Neutrophil (primary cell): ENCODE data around the gene FAM83D.

Experiments used
- H3K27ac ChIP-seq: fragments of 200-600 bp; sonication (generic); 2 replicates; pipeline ENCODE4 v1.5.1; 2016; ENCODE audit warnings: mild to moderate bottlenecking, moderate library complexity
- H3K27me3 ChIP-seq: fragments of 200-600 bp; sonication (generic); 2 replicates; pipeline ENCODE4 v1.6.0; 2016; ENCODE audit warnings: mild to moderate bottlenecking
- H3K36me3 ChIP-seq: fragments of 200-600 bp; sonication (generic); 2 replicates; pipeline ENCODE4 v1.5.1; 2017
- H3K4me1 ChIP-seq, 2 experiments: fragments of 200-600 bp in 1 of 2; sonication (generic) in 1 of 2; 1 replicate in 1 of 2; 2 replicates in 1 of 2; pipeline versions ENCODE4 v1.5.1 to v1.6.1; 2013 to 2016; ENCODE audit warnings: low read depth in 1 of 2, low read length in 1 of 2, mild to moderate bottlenecking in 1 of 2, moderate library complexity in 1 of 2; ENCODE audit not compliant: control insufficient read depth in 1 of 2, insufficient read depth in 1 of 2
- H3K4me3 ChIP-seq, 2 experiments: fragments of 200-600 bp in 1 of 2; sonication (generic) in 1 of 2; 1 replicate in 1 of 2; 2 replicates in 1 of 2; pipeline ENCODE4 v1.5.1; 2013 to 2016; ENCODE audit warnings: low read depth in 1 of 2, low read length in 1 of 2, mild to moderate bottlenecking in 1 of 2, moderate library complexity in 1 of 2
- H3K9me3 ChIP-seq: fragments of 200-600 bp; sonication (generic); 2 replicates; pipeline ENCODE4 v1.5.1; 2016
- CTCF ChIP-seq: fragments of 200-600 bp; sonication (generic); IDR thresholded peaks from 2 replicates; pipeline ENCODE4 v1.5.1; 2016; ENCODE audit warnings: antibody characterized with exemption

Gene FAM83D

DNA sequence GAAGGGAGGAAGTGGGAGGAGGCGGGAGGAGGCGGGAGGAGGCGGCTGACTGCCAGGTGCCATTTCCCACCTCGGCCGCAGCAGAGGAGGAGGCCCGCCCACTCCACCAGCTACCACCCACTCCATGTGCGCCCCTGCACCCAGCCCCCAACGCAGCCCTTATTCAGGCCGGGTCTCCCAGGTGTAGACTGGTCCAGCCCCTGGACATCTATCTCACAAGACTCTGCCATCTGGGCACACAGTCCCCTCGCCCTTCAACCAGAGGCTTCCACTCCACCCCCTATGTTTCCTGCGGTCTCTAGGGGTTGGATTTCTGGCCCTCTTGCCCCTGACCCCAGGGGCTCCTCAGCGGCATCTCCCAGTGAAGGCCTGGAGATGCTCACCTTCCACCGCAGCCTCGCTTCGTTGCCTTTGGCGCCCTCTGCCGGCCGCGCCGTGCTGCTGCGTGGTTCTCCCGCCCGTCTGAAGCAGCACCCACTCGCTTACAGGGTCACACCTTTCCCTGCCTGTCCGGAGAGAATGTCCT is 32.6 kb upstream of the FAM83D start:
- H3K27ac ChIP-seq = no peak overlapping the region
- H3K4me1 ChIP-seq = no peaks in the 10 kb centered on the region
- peaks cover 9% of the 10 kb centered on the region for H3K27me3 ChIP-seq
- no peak overlapping the region for H3K4me3 ChIP-seq
- no peaks in the 10 kb centered on the region for H3K9me3 ChIP-seq
- no peaks in the 10 kb centered on the region for H3K36me3 ChIP-seq
- peak; percentile 74 for TF ChIP-seq CTCF

DNA sequence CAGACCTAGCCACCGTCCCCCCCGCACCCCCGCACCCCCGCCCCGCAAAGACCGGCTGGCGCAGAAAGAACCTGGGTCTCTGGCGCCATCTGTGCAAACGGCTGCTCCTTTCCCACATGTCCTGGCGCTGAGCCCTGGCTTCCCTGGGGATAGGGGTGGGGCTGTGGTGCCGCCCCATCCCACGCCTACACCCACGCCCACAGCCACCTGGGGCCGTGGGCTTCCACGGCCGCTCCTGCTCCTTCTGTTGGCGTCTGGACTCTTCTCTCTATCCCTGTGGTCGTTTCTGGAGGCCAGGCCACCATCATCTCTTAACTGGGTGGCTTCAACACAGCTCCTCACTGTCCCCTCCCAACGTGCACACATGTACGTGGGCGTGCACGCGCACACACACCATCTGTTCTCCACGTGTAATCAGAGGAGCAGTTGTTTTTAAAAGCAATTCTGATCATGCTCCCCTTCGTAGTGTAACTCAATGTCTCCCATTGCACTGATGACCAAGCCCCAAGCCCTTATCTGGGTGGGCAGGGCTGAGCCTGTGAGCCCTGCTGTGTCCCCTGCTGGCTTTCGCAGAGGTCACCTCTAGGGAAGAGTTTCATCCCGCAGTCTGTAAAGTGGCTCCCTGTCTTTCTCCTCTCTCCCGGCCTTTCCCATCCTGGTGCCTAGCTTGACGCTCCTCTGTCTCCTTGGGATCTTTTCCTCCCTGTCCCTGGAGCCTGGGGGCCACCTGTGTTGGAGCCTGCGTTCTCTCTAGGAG is 31.9 kb upstream of the FAM83D start:
- no peak overlapping the region for H3K27ac ChIP-seq
- H3K27me3 ChIP-seq = peaks cover 9% of the 10 kb centered on the region
- H3K4me3 ChIP-seq = no peak overlapping the region
- no peaks in the 10 kb centered on the region for H3K36me3 ChIP-seq
- H3K4me1 ChIP-seq = no peaks in the 10 kb centered on the region
- no peak for TF ChIP-seq CTCF
- H3K9me3 ChIP-seq = no peaks in the 10 kb centered on the region

DNA sequence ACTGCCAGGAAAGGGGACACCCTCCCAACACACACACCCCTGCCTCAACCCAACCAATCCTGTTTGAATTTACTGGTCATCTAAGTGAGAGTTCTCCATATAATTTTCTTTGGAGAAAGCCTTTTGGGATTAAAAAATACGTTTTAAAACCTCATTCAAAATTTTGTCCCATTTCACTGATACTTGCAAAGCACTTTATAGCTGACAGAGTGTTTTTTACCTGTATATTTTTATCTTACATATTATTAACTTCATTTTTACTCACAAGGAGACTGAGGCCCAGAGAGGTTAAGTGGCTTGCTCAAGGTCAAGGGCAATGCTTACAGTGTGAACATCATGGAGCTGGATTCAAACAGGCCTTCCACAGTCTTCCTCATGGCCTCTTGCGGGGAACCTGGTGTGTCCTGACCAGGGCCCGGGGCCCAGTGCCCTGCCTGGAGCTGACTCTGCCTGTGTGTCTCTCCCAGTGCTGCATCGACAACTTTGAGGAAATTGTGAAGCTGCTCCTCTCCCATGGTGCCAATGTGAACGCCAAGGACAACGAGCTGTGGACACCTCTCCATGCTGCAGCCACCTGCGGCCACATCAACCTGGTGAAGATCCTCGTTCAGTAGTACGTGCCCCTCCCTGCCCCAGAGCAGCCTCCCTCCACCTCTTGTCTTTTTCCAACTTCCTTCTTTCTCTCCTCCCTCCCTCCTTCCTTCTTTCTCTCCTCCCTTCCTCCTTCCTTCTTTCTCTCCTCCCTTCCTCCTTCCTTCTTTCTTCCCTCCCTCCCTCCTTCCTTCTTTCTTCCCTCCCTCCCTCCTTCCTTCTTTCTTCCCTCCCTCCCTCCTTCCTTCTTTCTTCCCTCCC is 30.9 kb upstream of the FAM83D start:
- no peak overlapping the region for H3K4me3 ChIP-seq
- no peaks in the 10 kb centered on the region for H3K4me1 ChIP-seq
- TF ChIP-seq CTCF = no peak
- H3K27ac ChIP-seq = no peak overlapping the region
- H3K9me3 ChIP-seq = no peaks in the 10 kb centered on the region
- H3K27me3 ChIP-seq = peaks cover 9% of the 10 kb centered on the region
- no peaks in the 10 kb centered on the region for H3K36me3 ChIP-seq

- Histone ChIP-seq H3K36me3 (no peaks in the 10 kb centered on the region), H3K4me3 (no peak overlapping the region), H3K9me3 (no peaks in the 10 kb centered on the region), H3K27me3 (peaks cover 9% of the 10 kb centered on the region), H3K27ac (no peak overlapping the region), H3K4me1 (no peaks in the 10 kb centered on the region)
- TF ChIP-seq CTCF = no peak
Measured at GRCh38 chr20:38896009-38896594, 30.1 kb upstream of the FAM83D start.

DNA sequence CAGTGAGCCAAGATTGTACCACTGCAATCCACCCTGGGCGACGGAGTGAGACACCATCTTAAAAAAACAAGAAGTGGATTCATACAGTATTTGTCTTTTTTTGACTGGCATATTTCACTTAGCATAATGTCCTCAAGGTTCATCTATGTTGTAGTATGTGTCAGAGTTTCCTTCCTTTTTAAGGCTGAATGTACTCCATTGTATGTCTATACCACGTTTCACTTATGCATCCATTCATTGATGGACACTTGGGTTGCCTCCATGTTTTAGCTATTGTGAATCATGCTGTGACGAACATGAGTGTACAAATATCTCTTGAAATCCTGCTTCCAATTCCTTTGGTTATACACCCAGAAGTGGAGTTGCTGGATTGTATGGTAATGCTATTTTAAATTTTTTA is 28.9 kb upstream of the FAM83D start:
- no peak for TF ChIP-seq CTCF
- no peak overlapping the region for H3K27ac ChIP-seq
- H3K4me3 ChIP-seq = no peak overlapping the region
- H3K9me3 ChIP-seq = no peaks in the 10 kb centered on the region
- H3K27me3 ChIP-seq = peaks cover 9% of the 10 kb centered on the region
- no peaks in the 10 kb centered on the region for H3K4me1 ChIP-seq
- no peaks in the 10 kb centered on the region for H3K36me3 ChIP-seq
